Stimulated activated CD4-positive, alpha-beta T cell treated with anti-CD3 and anti-CD28 coated beads, Interleukin-2, amount 100 ng/mL, for 24 hours (primary cell): ENCODE results near the gene CC2D2B.
"Not testable (repeated sequence)": the region's sequence is repeated elsewhere in the genome, so short reads cannot be mapped to it uniquely, and the experiment has no call there.

Source experiments
- DNase-seq, 2 donors: peaks; one replicate each; pipeline ENCODE4 v3.0.0-alpha.2; 2020

Gene CC2D2B

DNA sequence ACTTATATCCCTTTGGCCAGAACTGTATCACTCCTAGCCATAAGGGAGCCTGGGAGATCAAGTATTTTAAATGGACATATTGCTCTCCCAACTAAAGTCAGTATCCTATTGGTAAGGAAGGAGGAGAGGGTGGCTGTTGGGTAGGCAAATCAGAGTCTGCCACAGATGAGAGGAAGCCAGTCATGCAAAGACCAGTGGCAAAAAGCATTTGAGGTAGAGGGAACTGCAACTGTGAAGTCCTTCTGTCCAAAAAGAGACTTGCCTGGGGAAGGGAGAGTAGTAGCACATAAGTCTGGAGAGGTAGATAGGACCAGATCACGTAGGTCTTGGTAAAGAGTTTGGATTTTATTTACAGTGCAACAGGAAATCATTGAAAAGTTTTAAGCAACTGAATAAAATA, 126.8 kb downstream of the CC2D2B start:
- DNase-seq: no peak

DNA sequence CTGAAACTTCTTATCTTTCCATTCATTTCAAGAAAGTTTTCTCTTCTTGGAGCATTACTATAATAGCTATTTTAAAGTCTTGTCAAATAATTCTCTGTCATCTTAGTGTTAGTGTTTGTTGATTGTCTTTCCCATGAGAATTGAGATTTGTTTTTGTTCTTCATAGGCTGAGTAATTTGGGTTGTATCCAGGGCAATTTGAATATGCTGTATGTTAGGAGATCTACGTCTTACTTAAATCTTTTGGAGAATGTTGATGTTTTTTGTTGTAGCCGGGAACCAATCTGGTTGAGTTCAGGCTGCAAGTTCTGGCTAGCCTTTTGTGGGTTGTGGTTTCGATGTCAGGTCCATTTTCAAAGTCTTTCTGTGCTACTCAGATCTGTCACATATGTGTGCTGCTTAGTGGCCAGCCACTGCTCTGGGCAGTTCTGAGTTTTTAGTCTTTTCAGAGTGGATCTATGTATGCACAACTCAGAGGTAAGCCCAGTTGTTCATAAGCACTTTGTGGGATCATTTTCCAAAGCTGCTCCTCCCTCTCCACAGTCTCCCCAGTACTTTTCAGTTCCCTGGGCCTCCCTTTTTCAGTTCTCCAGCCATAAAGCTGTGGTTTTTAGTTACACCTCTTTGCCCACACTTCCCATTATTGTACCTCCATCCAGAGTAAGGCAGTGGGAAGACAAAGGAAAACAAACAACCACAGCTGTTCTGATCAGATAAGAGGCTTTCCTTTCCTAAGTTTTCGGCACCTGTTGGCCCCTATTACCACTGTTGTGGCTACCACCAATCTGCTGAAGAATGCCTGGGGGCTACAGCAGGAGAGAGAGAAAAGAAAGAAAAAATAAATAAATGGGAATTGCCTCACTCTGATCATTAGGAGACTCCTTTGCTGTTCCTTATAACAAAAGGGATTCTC, 131.0 kb downstream of the CC2D2B start:
- no peak for DNase-seq

DNA sequence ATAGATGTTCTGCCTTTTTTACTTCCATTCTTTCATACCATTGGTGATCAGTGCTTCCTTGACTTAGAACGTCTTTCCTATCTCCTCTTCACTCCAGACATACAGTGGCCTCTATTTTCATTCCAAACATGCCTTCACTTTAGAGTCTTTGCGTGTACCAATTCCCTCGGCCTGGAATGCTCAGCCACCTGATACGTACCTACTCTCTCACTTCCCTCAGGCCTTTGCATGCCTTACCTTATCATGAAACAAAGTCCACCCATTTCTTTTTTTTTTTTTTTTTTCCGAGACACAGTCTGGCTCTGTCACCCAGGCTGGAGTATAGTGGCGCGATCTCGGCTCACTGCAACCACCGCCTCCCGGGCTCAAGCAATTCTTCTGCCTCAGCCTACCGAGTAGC, 133.4 kb downstream of the CC2D2B start:
- no peak for DNase-seq

DNA sequence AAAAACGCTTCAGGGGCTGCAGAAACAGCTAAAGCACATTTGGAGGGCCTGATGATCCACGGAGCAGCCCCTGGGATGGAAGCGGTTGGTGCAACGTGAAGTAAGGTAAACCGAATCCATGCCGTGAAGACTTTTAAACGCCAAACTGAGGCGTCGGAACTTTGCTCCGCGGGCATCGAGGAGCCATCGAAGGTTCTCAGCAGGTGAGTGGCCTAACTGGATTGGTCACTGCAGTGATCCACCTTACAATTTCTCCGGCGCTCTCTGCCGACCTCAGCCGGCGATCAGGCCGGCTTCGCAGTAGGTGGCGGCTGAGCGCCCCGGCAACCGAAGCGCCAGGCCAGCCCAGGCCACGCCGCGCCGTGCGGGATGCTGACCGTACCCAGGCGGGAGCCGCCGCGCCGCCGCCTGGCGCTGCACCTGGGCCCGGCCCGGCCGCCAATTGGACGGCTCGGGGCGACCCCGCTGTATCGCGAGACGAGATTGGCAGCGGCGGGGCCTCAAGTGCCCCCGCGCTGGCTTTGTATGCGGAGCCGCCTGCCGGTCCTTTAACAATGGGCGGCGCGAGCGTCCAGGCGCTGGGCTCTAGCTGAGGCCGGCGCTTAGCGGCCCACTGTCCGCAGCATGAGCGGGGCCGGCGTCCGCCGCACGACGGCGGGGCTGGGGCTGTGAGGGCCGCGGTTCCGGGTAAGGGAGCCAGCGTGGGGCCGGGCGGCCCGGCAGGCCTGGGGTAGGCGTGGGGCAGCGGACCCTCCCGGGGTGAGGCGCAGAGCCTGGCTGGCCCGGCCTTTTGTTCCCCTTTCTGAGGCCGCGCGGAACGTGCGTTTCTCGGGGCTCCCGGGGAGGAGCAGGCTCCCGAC, 135.5 kb downstream of the CC2D2B start, which contains the start of gene CCNJ:
Gene CCNJ, plus strand, starts transcription at position 551 of the 860 bp plus-strand sequence. CDS start 811 bp downstream, outside the sequence.
- peak; percentile 80 to 85 for DNase-seq

DNA sequence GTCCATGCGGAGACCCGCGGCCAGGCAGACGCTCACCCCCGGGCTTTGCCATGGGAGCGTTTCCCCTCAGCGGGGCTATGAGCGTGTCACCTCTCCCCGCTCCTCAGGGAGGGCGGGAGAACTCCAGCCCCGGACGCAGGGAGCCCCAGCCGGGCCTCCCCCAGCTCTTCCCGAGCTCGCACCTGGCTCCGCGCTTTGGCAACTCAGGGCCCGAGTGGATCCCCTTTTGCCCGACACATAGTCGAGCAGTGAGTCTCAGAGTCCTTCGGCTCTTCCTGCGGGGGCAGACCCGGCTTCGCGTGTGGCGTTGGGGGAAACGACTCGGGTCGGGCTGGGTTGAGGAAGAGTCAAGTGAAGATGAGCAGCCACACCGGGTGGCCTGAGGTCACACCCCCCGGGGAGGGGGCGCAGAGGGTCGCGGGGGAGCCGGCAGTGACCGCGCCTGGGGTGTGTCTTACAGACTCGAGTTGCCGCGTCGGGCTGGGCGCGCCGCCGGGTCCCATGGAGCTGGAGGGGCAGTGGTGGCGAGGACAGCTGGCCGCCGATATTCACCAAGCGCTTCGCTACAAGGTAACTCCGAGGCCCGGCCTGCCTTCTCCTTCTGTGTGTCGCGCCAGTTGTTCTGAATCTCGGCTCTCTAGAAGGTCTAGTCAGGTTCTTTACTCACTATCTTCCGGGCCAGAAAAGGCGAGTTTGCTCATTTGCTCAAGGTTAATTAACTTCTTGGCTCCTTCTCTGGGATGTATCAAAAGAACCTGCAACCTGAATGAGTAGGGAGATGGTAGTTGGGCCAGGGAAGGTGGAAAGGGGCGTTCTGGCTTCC, 136.3 kb downstream of the CC2D2B start:
- peak; percentile 53 to 58 for DNase-seq

DNA sequence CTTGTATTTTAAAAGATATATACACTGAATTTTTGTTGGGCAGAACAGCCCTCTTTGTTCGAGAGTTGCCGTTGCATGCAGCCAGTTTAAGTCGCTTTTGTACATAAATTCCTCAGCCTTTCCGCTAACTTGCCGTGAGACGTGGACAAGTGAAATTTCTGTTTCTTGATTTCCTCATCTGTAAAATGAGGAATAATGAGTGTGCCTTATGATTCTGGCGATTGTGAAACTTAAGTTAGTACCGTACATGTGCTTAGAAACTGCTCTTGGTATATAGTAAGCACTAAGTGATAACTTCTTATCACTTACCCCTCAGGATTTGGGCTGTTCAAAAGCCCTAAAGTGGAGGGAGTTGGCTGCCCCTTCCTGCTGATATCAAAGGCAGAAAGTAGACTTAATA, 137.0 kb downstream of the CC2D2B start:
- no peak for DNase-seq

GRCh38 chr10:96046546-96046945, 138.8 kb downstream of the CC2D2B start:
- no peak for DNase-seq

- DNase-seq: no peak
Observed at GRCh38 chr10:96047004-96047649, 139.4 kb downstream of the CC2D2B start.

DNA sequence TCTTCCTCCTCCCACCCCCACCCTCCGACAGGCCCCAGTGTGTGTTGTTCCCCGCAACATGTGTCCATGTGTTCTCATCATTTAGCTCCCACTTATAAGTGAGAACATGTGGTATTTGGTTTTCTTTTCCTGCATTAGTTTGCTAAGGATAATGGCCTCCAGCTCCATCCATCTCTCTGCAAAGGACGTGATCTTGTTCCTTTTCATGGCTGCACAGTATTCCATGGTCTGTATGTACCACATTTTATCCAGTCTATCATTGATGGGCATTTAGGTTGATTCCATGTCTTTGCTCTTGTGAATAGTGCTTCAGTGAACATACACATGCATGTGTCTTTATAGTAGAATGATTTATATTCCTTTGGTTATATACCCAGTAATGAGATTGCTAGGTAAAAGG, 140.2 kb downstream of the CC2D2B start:
- not testable (repeated sequence) for DNase-seq

- DNase-seq: no peak
Observed at GRCh38 chr10:96049340-96049739, 141.6 kb downstream of the CC2D2B start.

DNA sequence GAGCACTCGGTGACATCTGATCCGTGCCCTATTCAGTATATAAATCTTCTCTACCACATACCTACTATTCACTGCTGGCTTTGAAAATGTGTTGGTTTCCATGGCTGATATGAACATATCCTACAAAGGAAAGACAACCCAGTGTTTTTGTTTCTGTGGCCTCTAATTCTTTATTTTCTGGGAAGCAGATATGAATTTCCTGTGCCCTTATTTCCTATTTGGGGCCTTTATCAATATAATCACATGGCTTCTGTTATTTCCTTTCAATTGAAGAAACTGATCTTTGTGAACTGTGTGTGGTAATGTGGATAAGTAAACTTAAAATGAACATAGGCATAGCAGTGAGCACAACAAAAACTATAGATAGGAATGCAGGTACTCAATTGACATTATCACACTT, 146.2 kb downstream of the CC2D2B start:
- DNase-seq: no peak

- DNase-seq: no peak
Observed at GRCh38 chr10:96056787-96057186, 149.0 kb downstream of the CC2D2B start.

GRCh38 chr10:96061232-96061631, 153.5 kb downstream of the CC2D2B start:
- DNase-seq: no peak

DNA sequence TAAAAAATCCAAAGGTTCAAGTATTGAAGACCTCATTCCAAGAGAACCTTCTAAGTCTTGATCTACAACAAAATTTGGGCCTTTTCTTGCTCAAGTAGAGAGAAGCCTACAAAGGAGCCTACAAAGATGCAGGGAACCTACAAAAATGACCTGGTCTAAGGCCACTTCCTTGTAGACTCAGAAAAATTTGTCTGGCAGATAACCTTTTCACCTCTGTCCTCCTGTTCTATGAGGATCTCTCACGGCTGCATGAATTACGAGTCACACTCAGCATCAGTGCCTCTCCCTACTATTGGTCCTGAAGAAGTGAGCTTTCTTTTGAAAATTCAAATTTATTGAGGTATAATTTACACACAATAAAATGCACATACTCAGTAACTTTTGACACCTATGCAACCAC, 164.9 kb downstream of the CC2D2B start:
- no peak for DNase-seq

DNA sequence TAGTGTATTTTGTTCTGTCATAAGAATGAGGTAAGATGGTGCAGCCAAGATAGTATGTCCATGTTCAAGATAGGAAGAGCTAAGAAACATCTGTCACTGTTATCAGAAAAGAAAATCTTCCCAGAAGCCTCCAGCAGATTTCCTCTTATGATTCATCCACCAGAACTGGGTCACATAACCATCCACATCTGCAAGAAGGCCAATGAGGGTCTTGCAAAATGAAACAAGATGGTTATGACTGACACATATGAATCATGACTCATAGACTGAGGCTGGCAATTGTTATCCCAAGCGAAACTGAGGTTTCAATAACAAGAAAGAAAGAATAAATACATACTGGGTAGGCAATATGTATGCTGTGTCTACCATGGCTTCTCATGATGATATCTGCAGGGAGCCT, 165.9 kb downstream of the CC2D2B start:
- DNase-seq: no peak

- no peak for DNase-seq
Observed at GRCh38 chr10:96074776-96075175, 167.0 kb downstream of the CC2D2B start.

DNA sequence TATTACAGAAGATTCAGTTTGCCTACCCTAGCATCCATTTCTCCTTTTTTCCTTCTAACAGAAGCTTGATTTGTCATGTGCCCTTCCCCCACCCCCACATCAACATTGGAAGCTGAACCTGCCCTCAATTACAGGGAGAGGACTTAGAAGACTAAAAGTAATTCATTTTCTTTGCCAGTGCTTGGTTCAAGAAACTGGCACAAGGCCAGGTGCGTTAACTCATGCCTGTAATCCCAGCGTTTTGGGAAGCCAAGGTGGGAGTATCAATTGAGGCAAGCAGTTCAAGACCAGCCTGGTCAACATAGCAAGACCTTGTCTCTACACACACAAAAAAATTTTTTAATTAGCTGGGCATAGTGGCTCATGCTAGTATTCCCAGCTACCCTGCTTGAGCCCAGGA, 168.2 kb downstream of the CC2D2B start:
- DNase-seq: no peak

DNA sequence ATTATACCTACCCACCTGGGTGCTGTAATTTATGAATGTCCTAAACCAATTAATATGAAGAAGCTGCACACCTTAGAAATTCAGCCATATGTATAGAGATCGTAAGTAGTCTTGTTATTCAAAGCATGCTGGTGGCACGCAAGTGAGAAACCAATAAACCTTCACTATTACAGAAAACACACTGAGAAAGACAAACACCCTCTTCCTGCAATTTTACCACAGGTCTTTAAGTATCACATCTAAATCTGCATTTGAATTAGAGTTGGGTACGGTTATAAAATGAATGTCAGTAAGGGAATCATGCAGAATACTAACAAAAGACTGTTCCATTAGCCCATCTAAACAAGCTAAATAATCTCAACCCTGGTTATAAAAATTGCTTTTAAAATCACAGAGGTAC, 169.4 kb downstream of the CC2D2B start:
- DNase-seq: no peak

DNA sequence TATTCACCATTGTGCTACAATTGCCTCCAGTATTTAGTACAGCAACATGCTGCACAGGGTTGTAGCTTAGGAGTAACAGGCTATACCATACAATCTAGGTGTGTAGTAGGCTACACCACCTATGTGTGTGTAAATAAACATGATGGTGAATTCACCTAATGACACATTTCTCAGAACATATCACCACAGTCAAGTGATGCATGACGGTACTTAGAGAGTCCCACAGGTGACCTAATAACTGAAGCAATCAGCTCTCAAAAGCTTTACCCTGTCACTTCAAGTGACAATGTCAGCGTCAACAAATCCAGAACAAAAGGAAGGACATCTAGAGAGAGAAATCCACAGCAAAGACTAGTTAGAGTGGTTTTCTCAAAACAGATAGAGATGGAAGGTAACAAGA, 174.4 kb downstream of the CC2D2B start:
- no peak for DNase-seq
